HG03432 (cell line): Measurements from ENCODE around the gene SMG5.
"Not testable (repeated sequence)": the region's sequence is repeated elsewhere in the genome, so short reads cannot be mapped to it uniquely, and the experiment has no call there.

Source experiments
- ATAC-seq: cut with Tn5 transposase; IDR thresholded peaks from one replicate; pipeline ENCODE4 v1.9.1; 2021; ENCODE audit warnings: mild to moderate bottlenecking, moderate library complexity; ENCODE audit not compliant: unreplicated experiment

Gene SMG5

GRCh38 chr1:156245451-156246232, 37.0 kb downstream of the SMG5 start:
- no peak for ATAC-seq

- no peak for ATAC-seq
These were observed 37.9 kb downstream of the SMG5 start for GRCh38 chr1:156244712-156245111.

- ATAC-seq = no peak
These were observed 38.5 kb downstream of the SMG5 start for GRCh38 chr1:156244126-156244525.

GRCh38 chr1:156242738-156243137, 39.9 kb downstream of the SMG5 start:
- no peak for ATAC-seq

- ATAC-seq = no peak
These were observed 40.7 kb downstream of the SMG5 start, which contains the start of gene BGLAP for GRCh38 chr1:156241926-156242325. Gene BGLAP, plus strand, starts transcription at chr1:156242184. Its CDS starts 48 bp downstream, at chr1:156242232.

- no peak for ATAC-seq
These were observed 41.3 kb downstream of the SMG5 start for GRCh38 chr1:156241311-156241811.

- no peak for ATAC-seq
These were observed 44.4 kb downstream of the SMG5 start for GRCh38 chr1:156238248-156238647.

- no peak for ATAC-seq
These were observed 46.5 kb downstream of the SMG5 start for GRCh38 chr1:156236164-156236563.

- no peak for ATAC-seq
These were observed 49.0 kb downstream of the SMG5 start for GRCh38 chr1:156233426-156234127.

GRCh38 chr1:156232201-156232894, 50.3 kb downstream of the SMG5 start:
- no peak for ATAC-seq

- ATAC-seq = no peak
These were observed 52.2 kb downstream of the SMG5 start for GRCh38 chr1:156230473-156230837.

- no peak for ATAC-seq
These were observed 52.7 kb downstream of the SMG5 start for GRCh38 chr1:156229809-156230472.

- no peak for ATAC-seq
These were observed 54.1 kb downstream of the SMG5 start for GRCh38 chr1:156228501-156228900.

GRCh38 chr1:156226782-156227181, 55.8 kb downstream of the SMG5 start:
- ATAC-seq = no peak

GRCh38 chr1:156226116-156226538, 56.5 kb downstream of the SMG5 start:
- ATAC-seq = peak; percentile 80

- peak; percentile 5 for ATAC-seq
These were observed 57.0 kb downstream of the SMG5 start for GRCh38 chr1:156225677-156226014.

GRCh38 chr1:156221986-156222692, 60.5 kb downstream of the SMG5 start:
- no peak for ATAC-seq

- ATAC-seq = no peak
These were observed 62.4 kb downstream of the SMG5 start for GRCh38 chr1:156220226-156220625.

- ATAC-seq = no peak
These were observed 64.8 kb downstream of the SMG5 start for GRCh38 chr1:156217871-156218270.

GRCh38 chr1:156216361-156217086, 66.1 kb downstream of the SMG5 start:
- not testable (repeated sequence) for ATAC-seq
